Posterior cingulate gyrus (tissue), 11 donors: ENCODE data around the gene NOS2.
"Not testable (repeated sequence)": the region's sequence is repeated elsewhere in the genome, so short reads cannot be mapped to it uniquely, and the experiment has no call there.

Experiments
- DNase-seq, 10 donors: peaks; one replicate each; pipeline versions ENCODE4 v3.0.0 to v3.0.0-alpha.2; 2020 to 2021; ENCODE audit warnings: mixed read lengths in 3 of 10
- intact Hi-C: fragments of 100-400 bp; cut with DNase I; formaldehyde crosslinking; loops from one replicate; pipeline ENCODE4 v1.15.1; 2023

Gene NOS2

DNA sequence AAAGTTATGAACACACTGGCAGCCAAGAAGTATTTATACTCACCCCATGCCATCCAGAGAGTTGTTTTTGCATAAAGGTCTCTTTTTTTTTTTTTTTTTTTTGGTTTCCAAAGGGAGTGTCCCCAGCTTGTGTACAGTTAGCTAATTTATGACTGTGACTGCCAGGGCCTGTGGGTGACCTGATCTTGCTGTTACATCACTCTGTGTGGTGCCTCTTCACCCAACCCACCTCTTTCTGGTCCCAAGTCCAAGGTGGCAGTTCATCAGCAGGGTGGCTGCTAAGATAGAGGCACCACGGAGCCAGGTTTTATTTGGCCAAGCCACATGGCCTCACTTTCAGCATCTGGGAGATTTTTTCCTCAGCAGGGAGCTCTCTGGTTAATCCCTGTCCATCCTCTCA, at the start of gene NOS2:
TSS of gene NOS2 (minus strand) at position 8 of the 400 bp plus-strand sequence. CDS start 1,720 bp downstream, outside the sequence.
- DNase-seq: peak in 1 of 10 donors; percentile 43
- intact Hi-C loops: no loop called here

- no peak for DNase-seq
- intact Hi-C loops: no loop called here
These were observed 49.3 kb upstream of the NOS2 start for GRCh38 chr17:27849474-27850185.

GRCh38 chr17:27848931-27849330, 48.6 kb upstream of the NOS2 start:
- intact Hi-C loops: no loop called here

DNA sequence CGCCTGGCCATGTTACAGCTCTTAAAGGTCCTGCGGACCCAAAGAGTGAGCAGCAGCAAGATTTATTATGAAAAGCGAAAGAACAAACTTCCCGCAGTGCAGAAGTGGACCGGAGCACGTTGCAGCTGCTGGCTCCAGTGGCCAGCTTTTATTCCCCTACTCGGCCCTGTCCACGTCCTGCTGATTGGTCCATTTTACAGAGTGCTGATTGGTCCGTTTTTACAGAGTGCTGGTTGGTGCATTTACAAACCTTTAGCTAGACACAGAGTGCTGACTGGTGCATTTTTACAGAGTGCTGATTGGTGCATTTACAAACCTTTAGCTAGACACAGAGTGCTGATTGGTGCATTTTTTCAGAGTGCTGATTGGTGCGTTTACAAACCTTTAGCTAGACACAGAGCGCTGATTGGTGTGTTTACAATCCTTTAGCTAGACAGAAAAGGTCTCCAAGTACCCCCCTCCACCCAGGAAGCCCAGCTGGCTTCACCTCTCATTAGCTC, 46.5 kb upstream of the NOS2 start:
- intact Hi-C loops, DNase-seq: not testable (repeated sequence)

More at GRCh38 chr17:27848931-27849330, 48.6 kb upstream of the NOS2 start:
- no peak for DNase-seq

- DNase-seq: no peak
- intact Hi-C loops: no loop called here
These were observed 45.8 kb upstream of the NOS2 start for GRCh38 chr17:27846042-27846655.

DNA sequence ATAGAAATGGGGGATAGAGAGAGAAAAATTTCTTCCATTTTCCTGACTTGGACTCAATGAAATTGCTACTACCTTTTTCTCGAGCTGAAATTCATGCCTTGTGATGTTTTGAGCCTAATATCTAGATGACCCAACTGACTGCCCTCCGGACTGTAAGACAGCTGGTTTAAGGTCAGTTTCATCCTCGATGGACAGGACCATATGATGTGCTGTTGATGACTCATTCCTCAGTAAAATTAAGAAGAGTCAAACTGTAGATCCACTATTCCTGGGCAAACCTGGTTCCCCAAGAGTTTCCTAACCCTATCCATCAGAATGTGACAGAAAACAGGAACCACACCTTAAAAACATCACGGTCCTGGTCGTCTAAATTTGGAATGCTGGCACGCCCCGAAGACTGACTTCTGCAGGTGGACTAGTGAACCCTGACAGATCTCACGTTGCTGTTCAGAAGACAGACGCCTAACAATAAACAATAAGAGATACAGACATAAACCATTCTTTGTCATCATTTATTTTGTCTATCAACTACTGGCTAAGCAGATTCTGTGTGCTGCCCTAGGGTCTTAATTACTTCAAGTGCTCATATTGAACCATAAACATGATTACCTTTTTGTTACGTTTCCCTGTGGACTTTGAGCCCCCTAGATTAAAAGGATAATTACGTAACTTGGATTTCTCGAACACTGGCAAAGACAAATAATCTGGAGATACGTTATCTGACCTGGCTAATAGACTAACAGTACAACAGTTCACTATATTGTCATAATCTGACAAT, 45.1 kb upstream of the NOS2 start:
- intact Hi-C loops: no loop called here
- DNase-seq: no peak

- no peak for DNase-seq
- intact Hi-C loops: no loop called here
These were observed 40.4 kb upstream of the NOS2 start for GRCh38 chr17:27840688-27841087.

- DNase-seq, intact Hi-C loops: not testable (repeated sequence)
These were observed 40.0 kb upstream of the NOS2 start for GRCh38 chr17:27840406-27840678.

GRCh38 chr17:27839571-27840405, 39.5 kb upstream of the NOS2 start:
- intact Hi-C loops, DNase-seq: not testable (repeated sequence)

GRCh38 chr17:27838607-27839006, 38.3 kb upstream of the NOS2 start:
- intact Hi-C loops: not testable (repeated sequence)

DNA sequence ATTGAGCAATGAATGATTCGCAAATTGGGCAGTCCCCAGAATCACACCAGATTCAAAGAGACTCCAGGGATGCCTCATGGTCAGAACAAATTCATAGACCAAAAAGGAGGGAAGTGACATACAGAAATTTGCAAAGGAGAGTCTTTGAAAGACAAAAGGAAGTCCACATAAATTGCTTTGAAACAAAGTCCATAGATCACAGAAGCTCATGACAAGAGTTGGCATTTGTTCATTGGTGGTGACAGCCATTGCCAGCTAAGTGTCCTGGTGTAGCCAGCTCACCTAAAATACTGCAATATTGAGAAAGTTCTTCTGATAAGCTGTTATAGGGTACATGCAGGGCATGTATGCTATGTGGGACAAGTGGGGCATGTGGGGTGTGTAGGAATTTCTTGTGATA, 37.4 kb upstream of the NOS2 start:
- intact Hi-C loops, DNase-seq: not testable (repeated sequence)

More at GRCh38 chr17:27838607-27839006, 38.3 kb upstream of the NOS2 start:
- DNase-seq: not testable (repeated sequence)

DNA sequence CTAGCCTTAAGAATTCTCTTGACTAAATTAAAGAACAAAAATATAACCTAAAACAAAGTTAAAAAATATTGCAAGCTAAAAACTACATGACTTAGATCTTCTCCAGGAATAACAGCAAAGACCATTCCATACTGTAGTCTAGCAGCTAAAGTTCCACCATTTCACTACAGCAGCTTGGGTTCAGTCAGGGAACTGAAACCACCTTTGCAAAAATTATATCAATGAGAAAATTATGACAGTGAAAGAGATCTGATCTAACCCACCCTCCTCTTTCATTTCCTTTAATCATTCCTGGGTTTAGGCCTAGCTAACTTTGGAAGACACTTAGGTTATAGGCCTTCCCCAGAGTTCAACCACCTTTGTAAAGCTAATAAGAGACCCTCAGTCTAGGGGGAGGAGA, 36.3 kb upstream of the NOS2 start:
- intact Hi-C loops: no loop called here
- DNase-seq: no peak

DNA sequence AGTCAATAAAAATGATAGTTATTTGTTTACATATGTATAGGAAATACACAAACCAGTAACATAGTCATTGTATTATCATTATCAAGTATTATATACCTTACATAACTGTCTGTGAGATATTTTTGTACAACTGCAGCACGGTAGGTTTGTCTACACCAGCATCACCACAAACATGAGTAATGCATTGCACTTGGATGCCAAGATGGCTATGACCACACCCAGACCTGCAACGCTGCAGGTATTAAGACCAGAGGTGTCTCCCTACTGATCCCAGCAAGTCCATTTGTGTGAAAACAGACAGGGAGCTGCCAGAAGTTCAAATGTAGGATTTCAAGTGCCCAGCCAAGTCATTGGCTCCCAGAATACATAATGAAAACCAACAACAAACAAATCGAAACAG, 34.2 kb upstream of the NOS2 start:
- DNase-seq: no peak
- intact Hi-C loops: no loop called here

DNA sequence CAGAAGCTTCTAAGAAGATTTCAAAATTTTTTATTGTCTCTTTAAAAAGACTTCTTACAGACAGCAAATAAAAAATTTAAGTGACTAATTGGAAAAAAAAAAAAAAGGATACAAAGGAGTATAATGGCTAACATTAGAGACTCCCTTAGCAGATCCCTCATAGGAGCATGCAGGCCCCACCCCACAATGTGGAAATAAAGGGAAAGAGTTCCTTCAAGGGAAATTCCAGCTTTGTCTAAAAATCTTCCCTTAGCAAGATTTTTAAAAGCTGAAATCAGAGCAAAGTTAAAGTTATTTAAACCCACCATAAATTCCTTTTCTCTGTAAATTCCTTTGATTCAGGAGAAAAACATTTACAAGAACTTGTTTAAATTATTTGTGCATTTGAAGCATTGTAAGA, 32.5 kb upstream of the NOS2 start:
- DNase-seq: no peak
- intact Hi-C loops: no loop called here

DNA sequence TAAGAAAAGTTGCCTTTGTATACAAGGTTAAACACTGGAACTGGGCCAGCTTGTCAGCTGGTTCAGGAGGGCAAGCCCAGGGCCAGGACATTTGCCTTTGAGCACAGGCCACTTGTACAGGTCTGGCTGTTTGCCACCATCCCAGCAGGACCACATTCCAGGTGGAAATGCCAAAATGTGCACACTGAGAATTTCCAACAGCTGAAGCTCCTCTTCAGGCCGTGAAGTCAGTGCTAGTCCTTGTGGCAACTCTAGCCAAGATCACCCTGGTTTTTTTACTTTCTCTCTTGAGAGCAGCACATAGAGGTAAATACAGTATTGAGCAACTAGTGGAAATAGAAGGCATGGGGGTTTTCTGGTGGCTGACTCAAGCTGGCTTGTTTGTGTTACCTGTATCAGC, 29.6 kb upstream of the NOS2 start:
- intact Hi-C loops, DNase-seq: not testable (repeated sequence)

GRCh38 chr17:27829143-27829711, 28.9 kb upstream of the NOS2 start:
- intact Hi-C loops, DNase-seq: not testable (repeated sequence)

GRCh38 chr17:27825459-27825858, 25.1 kb upstream of the NOS2 start:
- DNase-seq: no peak
- intact Hi-C loops: no loop called here

GRCh38 chr17:27824745-27825144, 24.4 kb upstream of the NOS2 start:
- no peak for DNase-seq
- intact Hi-C loops: no loop called here

- DNase-seq: no peak
- intact Hi-C loops: no loop called here
These were observed 23.9 kb upstream of the NOS2 start for GRCh38 chr17:27824176-27824715.

GRCh38 chr17:27822108-27822507, 21.8 kb upstream of the NOS2 start:
- intact Hi-C loops, DNase-seq: not testable (repeated sequence)
